Osteoblast (primary cell): ENCODE measurements around the gene PAQR4. TPM values are rescaled to one million over a fixed set of nuclear protein-coding genes. Genes with fewer than 3 reads are reported as not detected.
A peak's percentile ranks its signal among the peaks of the same experiment; 100 is the strongest.

Experiments used
- DNase-seq: peaks from one replicate; pipeline ENCODE4 v3.0.0; 2011; ENCODE audit warnings: low spot score, mixed read lengths; ENCODE audit not compliant: insufficient read length; ENCODE audit errors: missing footprints
- H2AFZ ChIP-seq: 2 replicates; pipeline ENCODE4 v1.6.0; 2011; ENCODE audit warnings: mild to moderate bottlenecking, low read length
- H3K27ac ChIP-seq: 2 replicates; pipeline ENCODE4 v1.5.1; 2011; ENCODE audit warnings: mild to moderate bottlenecking, low read depth, low read length, moderate library complexity
- H3K27me3 ChIP-seq: 2 replicates; pipeline ENCODE4 v1.6.0; 2012; ENCODE audit warnings: mild to moderate bottlenecking, control low read depth, inconsistent platforms, low read length, moderate library complexity; ENCODE audit not compliant: insufficient read depth
- H3K36me3 ChIP-seq: 2 replicates; pipeline ENCODE4 v1.5.1; 2011; ENCODE audit warnings: mild to moderate bottlenecking, low read length, control low read depth, moderate library complexity; ENCODE audit not compliant: insufficient read depth
- H3K4me1 ChIP-seq: 2 replicates; pipeline ENCODE4 v1.5.1; 2011; ENCODE audit warnings: mild to moderate bottlenecking, low read length, control low read depth, moderate library complexity; ENCODE audit not compliant: insufficient read depth
- H3K4me2 ChIP-seq: 2 replicates; pipeline ENCODE4 v1.6.0; 2011; ENCODE audit warnings: mild to moderate bottlenecking, low read length; ENCODE audit not compliant: insufficient read depth
- H3K4me3 ChIP-seq: fragments of 200-600 bp; sonication (generic); 3 replicates; pipeline ENCODE4 v1.5.1; 2012; ENCODE audit warnings: mild to moderate bottlenecking, low read length, inconsistent platforms; ENCODE audit not compliant: insufficient read depth
- H3K79me2 ChIP-seq: 2 replicates; pipeline ENCODE4 v1.6.0; 2012; ENCODE audit warnings: mild to moderate bottlenecking, low read length, control low read depth, inconsistent platforms; ENCODE audit not compliant: insufficient read depth
- H3K9me3 ChIP-seq: 2 replicates; pipeline ENCODE4 v1.5.1; 2011; ENCODE audit warnings: low read depth, low read length, control low read depth
- H4K20me1 ChIP-seq: 2 replicates; pipeline ENCODE4 v1.6.0; 2012; ENCODE audit warnings: mild to moderate bottlenecking, low read length, control low read depth; ENCODE audit not compliant: insufficient read depth
- CTCF ChIP-seq: IDR thresholded peaks from 2 replicates; pipeline ENCODE4 v1.5.1; 2011; ENCODE audit warnings: mild to moderate bottlenecking, low read depth, low read length, moderate library complexity; ENCODE audit errors: extremely low read depth
- total RNA-seq: library from RNA; depleted of rRNA; stranded (reverse); fragments of >200 nt; gene quantifications from 2 replicates; pipeline ENCODE4 v1.2.3, GENCODE V29; 2012

PAQR4 gene
- total RNA-seq, 1 donor = 1.8 TPM

DNA sequence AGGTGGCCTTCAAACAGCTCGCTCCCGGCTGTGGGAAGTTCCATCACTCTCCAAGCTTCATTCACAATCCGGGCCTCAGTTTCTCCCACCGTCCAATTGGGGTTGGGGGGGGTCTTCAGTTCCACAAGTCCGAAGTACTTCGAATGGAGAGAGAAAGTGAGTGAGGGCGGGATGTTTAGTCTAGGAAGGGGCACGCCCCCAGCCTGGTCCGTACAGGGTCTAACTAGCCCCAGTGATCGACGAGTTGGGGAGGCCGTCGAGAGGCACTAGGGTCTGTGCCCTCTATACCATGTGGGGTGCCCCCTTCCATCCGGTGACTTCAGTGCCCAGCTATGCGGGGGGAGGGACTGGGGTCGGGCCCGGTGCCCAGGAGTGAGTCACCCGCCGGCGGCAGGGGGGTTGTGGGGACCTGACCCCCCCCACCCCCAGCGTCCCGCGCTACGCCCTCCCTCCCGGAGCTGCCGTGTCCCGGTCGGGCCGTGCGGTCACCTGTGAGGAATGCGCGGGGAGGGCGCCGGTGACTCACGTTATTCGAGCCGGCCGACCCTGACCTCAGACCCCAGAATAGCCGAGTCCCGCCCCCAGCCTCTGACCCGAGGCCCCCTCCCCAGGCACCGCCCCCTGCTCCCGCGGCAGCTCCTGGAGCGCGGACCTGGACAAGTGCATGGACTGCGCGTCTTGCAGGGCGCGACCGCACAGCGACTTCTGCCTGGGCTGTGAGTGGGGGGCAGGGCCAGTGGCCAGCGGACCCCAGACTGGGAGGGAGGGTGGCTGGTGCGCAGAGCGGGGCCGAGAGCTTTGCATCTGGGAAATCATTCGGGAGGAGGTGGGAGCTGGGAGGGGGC lies 51.7 kb downstream of the PAQR4 start:
- peaks cover 5% of the 10 kb centered on the region for H3K27me3 ChIP-seq
- TF ChIP-seq CTCF = no peak

DNA sequence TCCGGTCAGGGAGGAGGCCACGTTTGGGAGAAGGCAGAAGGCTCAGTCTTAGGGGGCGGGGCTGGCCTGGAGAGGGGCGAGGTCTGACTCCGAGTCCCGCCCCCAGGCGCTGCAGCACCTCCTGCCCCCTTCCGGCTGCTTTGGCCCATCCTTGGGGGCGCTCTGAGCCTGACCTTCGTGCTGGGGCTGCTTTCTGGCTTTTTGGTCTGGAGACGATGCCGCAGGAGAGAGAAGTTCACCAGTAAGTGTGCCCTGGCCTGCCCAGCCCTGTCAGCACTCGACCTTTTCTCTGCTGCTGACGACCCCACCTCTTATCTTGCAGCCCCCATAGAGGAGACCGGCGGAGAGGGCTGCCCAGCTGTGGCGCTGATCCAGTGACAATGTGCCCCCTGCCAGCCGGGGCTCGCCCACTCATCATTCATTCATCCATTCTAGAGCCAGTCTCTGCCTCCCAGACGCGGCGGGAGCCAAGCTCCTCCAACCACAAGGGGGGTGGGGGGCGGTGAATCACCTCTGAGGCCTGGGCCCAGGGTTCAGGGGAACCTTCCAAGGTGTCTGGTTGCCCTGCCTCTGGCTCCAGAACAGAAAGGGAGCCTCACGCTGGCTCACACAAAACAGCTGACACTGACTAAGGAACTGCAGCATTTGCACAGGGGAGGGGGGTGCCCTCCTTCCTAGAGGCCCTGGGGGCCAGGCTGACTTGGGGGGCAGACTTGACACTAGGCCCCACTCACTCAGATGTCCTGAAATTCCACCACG lies 52.5 kb downstream of the PAQR4 start:
- Histone ChIP-seq H3K79me2 (no peaks in the 10 kb centered on the region), H3K27me3 (peaks cover 5% of the 10 kb centered on the region), H3K4me1 (peaks cover 20% of the 10 kb centered on the region), H3K27ac (peak overlapping the region; percentile 98), H3K4me2 (peak overlapping the region; percentile 96), H3K4me3 (peak overlapping the region; percentile 94), H4K20me1 (peaks cover 32% of the 10 kb centered on the region), H3K36me3 (peaks cover 23% of the 10 kb centered on the region), H3K9me3 (no peaks in the 10 kb centered on the region), H2AFZ (no peak overlapping the region)
- TF ChIP-seq CTCF = peak; percentile 28
- peak; percentile 98 for DNase-seq

More for the DNA sequence above, 51.7 kb downstream of the PAQR4 start:
- H3K4me2 ChIP-seq = peak overlapping the region; percentile 96
- H3K4me1 ChIP-seq = peaks cover 20% of the 10 kb centered on the region
- no peaks in the 10 kb centered on the region for H3K9me3 ChIP-seq
- H3K79me2 ChIP-seq = no peaks in the 10 kb centered on the region
- peak; percentile 99 for DNase-seq
- H3K4me3 ChIP-seq = peak overlapping the region; percentile 94
- peak overlapping the region; percentile 98 for H3K27ac ChIP-seq
- peaks cover 30% of the 10 kb centered on the region for H4K20me1 ChIP-seq
- no peak overlapping the region for H2AFZ ChIP-seq
- peaks cover 15% of the 10 kb centered on the region for H3K36me3 ChIP-seq

- peak; percentile 98 for DNase-seq
- Histone ChIP-seq H3K79me2 (no peaks in the 10 kb centered on the region), H3K36me3 (peaks cover 24% of the 10 kb centered on the region), H3K27ac (peak overlapping the region; percentile 98), H3K4me1 (peaks cover 20% of the 10 kb centered on the region), H4K20me1 (peaks cover 32% of the 10 kb centered on the region), H3K27me3 (peaks cover 5% of the 10 kb centered on the region), H2AFZ (no peak overlapping the region), H3K4me3 (peak overlapping the region; percentile 94), H3K4me2 (peak overlapping the region; percentile 96), H3K9me3 (no peaks in the 10 kb centered on the region)
- TF ChIP-seq CTCF = no peak
Observed at GRCh38 chr16:3022208-3022683, 53.1 kb downstream of the PAQR4 start.
